Measurements from ENCODE around the gene COX7B2.

- no peak for TF ChIP-seq CTCF (IDR thresholded peaks at IDR 0.05)
- no peak for TF ChIP-seq POLR2A (IDR thresholded peaks at IDR 0.05)
Observed at GRCh38 chr4:46878641-46879040, 30.4 kb downstream of the COX7B2 start.

All from esophagus squamous epithelium (tissue), 4 donors.